Measurements from ENCODE around the gene PARVB. TPM values are rescaled to one million over a fixed set of nuclear protein-coding genes. Genes with fewer than 3 reads are reported as not detected.

The PARVB gene
- total RNA-seq, 1 donor from 2014 or later, result 91.7 TPM

DNA sequence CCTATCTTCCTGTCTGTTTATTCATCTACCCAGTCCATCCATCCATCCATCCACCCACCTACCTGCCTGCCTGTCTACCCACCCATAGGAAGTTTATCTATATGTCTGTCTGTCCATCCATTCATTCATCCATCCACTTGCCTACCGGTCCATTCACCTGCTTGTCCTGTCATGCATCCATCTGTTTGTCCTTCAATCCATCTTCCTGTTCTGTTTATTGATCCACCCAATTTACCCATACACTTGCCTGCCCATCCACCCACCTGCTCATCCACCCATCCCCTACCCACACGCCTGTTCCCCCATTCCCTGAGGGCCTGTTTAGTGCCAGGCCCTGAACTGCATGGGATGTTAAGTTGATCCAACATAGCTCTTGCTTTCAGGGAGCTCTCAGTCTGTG, 175.1 kb downstream of the PARVB start:
- Mint-ChIP-seq H3K4me1 (ENCODE audit: low read depth) (peaks cover 16% of the 10 kb centered on the region), H3K4me3 (no peak overlapping the region), H3K27ac (no peak overlapping the region), H3K9me3 (no peaks in the 10 kb centered on the region), H3K27me3 (ENCODE audit: insufficient read depth) (no peaks in the 10 kb centered on the region), H3K36me3 (ENCODE audit: low read depth) (peaks cover 35% of the 10 kb centered on the region)
- intact Hi-C loops (cut with micrococcal nuclease), result loop anchor here (10.0 kb wide), 2 partner anchors 136 to 426 kb away; no protein-coding TSS in a partner anchor
- DNase-seq (ENCODE audit: low spot score), result no peak

DNA sequence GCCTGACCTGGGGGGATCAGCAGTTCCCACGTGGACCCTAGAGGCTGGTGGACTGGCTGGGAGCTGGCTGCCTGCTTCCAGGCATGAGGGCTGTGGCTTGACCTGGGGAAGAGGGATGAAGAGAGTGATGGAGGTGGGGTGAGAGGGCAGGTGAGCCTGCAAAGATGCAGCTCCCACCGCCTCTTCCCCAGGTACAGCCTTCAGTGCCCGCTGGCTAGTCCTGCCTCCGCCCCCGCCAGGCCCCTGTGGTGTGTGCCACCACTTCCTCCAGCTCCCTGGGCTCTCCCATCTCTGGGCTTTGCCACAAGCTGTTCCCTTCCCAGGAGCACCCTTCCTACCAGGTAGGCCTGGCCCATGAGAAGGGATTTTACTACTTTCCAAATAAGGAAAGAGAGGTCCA, 175.8 kb downstream of the PARVB start:
- Mint-ChIP-seq H3K4me3 (no peak overlapping the region), H3K9me3 (no peaks in the 10 kb centered on the region), H3K27ac (no peak overlapping the region), H3K4me1 (ENCODE audit: low read depth) (peaks cover 9% of the 10 kb centered on the region), H3K27me3 (ENCODE audit: insufficient read depth) (no peaks in the 10 kb centered on the region), H3K36me3 (ENCODE audit: low read depth) (peaks cover 29% of the 10 kb centered on the region)
- no peak for DNase-seq (ENCODE audit: low spot score)
- intact Hi-C loops (cut with micrococcal nuclease), result loop anchor here (10.0 kb wide), 2 partner anchors 135 to 425 kb away; no protein-coding TSS in a partner anchor

DNA sequence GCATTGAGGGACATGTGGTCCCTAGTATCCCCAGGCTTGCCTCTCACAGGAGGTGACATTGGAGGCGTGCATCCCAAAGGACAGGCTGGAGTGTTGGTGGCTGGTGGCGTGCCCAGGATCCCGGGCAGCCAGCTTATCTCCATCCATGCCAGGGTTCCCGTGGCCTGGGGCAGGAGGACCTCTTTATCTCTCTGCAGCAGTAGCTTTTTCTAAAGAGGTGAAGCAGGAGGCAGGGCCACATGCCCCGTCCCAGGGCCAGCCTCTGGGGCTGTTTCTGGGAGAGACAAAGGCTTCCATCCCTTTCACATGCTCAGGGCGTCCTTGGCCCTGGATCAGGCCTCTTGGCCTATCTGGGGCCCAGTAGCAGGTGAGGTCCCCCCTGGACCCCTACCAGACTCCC, 176.3 kb downstream of the PARVB start:
- intact Hi-C loops (cut with micrococcal nuclease), result no loop called here
- peaks cover 9% of the 10 kb centered on the region for H3K4me1 Mint-ChIP-seq (ENCODE audit: low read depth)
- no peaks in the 10 kb centered on the region for H3K9me3 Mint-ChIP-seq

DNA sequence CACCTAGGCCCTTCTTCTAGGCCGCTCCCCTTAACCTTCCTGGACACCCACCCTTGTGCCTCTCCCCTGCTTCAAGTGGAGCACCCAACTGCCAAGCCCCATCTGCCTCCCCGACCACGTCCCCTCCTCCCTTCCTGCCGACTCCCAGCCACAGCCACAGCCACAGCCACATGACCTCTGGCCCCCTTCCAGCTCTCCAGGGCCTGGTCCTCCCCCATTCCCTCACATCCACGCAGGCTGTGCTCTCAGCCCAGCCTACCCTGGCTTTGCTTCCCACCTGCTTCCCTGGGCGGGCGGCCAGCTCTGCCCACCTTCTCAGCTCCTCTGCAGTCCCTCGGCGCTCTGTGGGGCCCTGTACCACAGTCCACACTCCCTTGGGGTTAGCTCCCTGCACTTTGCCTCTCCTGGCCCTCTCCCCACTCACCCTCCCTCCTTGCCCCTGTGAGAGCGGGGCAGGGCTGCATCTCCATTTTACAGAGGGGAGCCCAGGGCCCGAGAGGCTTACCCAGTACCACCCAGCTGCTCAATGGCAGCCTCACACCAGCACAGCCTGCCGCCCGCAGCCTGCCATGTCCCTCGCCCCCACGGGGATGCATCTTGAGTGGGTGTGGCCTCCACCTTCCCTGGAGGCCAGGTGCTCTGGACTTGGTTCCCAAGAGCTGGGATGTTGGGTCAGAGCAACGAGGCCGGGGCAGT, 176.9 kb downstream of the PARVB start:
- H3K27me3 Mint-ChIP-seq (ENCODE audit: insufficient read depth), result no peaks in the 10 kb centered on the region
- no peak overlapping the region for H3K27ac Mint-ChIP-seq
- H3K4me1 Mint-ChIP-seq (ENCODE audit: low read depth), result peaks cover 9% of the 10 kb centered on the region
- H3K9me3 Mint-ChIP-seq, result no peaks in the 10 kb centered on the region
- H3K36me3 Mint-ChIP-seq (ENCODE audit: low read depth), result peaks cover 27% of the 10 kb centered on the region
- no peak overlapping the region for H3K4me3 Mint-ChIP-seq
- DNase-seq (ENCODE audit: low spot score), result no peak
- intact Hi-C loops (cut with micrococcal nuclease), result no loop called here

More for the DNA sequence above, 176.3 kb downstream of the PARVB start:
- no peak overlapping the region for H3K27ac Mint-ChIP-seq
- DNase-seq (ENCODE audit: low spot score), result no peak
- peaks cover 27% of the 10 kb centered on the region for H3K36me3 Mint-ChIP-seq (ENCODE audit: low read depth)
- H3K4me3 Mint-ChIP-seq, result no peak overlapping the region
- H3K27me3 Mint-ChIP-seq (ENCODE audit: insufficient read depth), result no peaks in the 10 kb centered on the region

DNA sequence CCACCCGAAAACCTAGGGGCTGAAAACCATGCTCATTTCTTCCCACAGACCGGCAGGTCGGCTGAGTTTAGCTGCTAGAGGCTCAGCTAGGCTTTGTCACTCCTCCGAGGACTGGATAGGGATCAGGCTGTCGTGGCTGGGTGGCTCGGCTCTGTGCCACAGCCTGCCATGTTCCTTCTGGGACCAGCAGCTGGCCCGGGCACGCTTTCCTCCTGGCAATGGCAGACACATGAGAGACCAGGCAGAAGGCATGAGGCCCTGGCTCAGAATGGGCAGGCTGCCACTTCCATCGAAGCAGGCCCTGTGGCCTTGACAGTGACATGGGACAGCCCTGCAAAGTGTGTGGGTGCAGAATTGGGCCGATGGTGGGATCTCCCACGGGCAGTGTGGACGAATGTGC, 177.6 kb downstream of the PARVB start:
- peaks cover 9% of the 10 kb centered on the region for H3K4me1 Mint-ChIP-seq (ENCODE audit: low read depth)
- no peak for DNase-seq (ENCODE audit: low spot score)
- H3K9me3 Mint-ChIP-seq, result no peaks in the 10 kb centered on the region
- no peaks in the 10 kb centered on the region for H3K27me3 Mint-ChIP-seq (ENCODE audit: insufficient read depth)
- H3K36me3 Mint-ChIP-seq (ENCODE audit: low read depth), result peaks cover 27% of the 10 kb centered on the region
- no peak overlapping the region for H3K4me3 Mint-ChIP-seq
- no peak overlapping the region for H3K27ac Mint-ChIP-seq
- intact Hi-C loops (cut with micrococcal nuclease), result no loop called here

DNA sequence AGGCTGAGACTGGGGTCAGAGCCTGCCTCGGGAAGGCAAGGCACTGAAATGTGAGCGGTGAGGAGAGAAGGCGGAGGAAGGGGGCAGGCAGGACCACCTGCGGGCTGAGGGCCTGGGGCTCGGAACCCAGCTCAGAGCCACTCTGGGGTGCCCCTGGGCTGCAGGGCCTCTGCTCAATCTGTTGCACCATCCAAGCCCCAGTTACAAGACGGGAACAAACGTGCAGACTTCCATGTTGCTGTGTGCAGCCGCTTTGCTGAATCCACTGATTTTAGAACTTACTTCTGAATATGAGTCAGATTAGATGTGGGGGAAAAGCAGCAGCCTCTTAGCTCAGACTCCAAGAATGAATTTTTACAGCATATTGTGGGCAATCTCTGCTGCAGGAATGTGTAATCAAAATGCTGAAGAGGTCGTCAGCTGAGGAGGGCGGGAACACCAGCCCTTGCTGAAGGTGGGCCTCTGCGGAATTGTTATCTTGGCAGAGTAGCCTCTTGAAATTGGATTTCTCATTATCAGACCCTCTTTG, 178.2 kb downstream of the PARVB start:
- no peaks in the 10 kb centered on the region for H3K27me3 Mint-ChIP-seq (ENCODE audit: insufficient read depth)
- H3K36me3 Mint-ChIP-seq (ENCODE audit: low read depth), result peaks cover 27% of the 10 kb centered on the region
- peaks cover 9% of the 10 kb centered on the region for H3K4me1 Mint-ChIP-seq (ENCODE audit: low read depth)
- H3K27ac Mint-ChIP-seq, result no peak overlapping the region
- no peaks in the 10 kb centered on the region for H3K9me3 Mint-ChIP-seq
- intact Hi-C loops (cut with micrococcal nuclease), result no loop called here
- H3K4me3 Mint-ChIP-seq, result no peak overlapping the region
- DNase-seq (ENCODE audit: low spot score), result no peak

DNA sequence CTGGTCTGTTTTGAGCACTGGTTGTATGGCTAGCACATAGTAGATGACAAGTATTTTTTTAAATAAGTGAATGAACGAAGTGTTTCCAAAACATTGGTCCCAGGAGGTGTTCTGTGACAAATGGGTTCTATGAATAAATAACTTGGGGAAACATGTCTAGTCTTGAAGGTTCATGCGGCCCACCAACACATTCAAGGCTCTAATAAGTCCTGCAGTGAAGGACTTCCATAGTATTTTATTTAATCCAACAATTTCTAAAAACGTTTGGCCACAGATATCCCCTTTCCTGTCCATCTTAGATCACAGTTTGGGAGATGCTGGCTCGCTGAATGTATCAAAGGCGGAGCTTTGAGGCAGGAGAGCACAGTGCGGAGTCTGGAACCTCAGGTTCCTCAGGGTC, 179.1 kb downstream of the PARVB start:
- Mint-ChIP-seq H3K36me3 (ENCODE audit: low read depth) (peaks cover 28% of the 10 kb centered on the region), H3K27ac (no peak overlapping the region), H3K9me3 (no peaks in the 10 kb centered on the region), H3K4me1 (ENCODE audit: low read depth) (peaks cover 9% of the 10 kb centered on the region), H3K4me3 (no peak overlapping the region), H3K27me3 (ENCODE audit: insufficient read depth) (no peaks in the 10 kb centered on the region)
- intact Hi-C loops (cut with micrococcal nuclease), result no loop called here
- no peak for DNase-seq (ENCODE audit: low spot score)

DNA sequence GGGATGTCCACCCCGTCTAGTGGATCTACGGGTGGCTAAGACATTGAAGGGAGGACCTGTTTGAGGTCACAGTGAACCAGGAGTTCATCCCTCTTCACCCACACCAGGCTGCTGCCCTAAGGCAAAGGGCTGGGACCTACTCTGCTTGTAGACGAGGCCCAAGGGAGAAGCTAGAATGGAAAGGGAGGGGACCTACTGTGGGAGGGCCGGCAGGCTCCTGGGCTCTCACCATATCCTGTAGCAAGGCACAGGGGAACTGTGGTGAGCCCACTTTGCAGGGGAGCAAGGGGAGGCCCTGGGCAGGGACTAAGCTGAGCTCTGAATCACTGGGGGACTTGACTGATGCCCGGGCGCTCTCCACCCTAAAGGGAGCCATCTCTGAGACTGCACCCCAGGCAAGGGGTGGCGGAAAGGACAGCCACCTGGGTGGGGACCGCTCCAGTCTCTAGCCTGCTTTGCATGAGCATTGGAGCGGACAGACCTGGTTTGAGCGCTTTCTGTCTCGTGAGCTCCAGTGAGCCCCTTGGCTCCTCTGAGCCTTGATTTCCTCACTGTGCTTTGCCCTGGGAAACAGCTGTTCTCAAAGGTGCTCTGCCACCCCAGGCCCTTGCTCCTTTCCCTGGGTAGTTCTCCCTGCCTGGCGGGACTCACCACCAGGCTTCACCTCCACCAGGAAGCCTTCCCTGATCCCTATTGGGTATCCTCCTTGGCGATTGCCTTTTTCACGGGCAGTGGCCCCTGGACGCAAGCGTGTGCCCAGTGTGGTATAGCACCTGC, 180.8 kb downstream of the PARVB start:
- Mint-ChIP-seq H3K27ac (no peak overlapping the region), H3K4me3 (no peak overlapping the region), H3K36me3 (ENCODE audit: low read depth) (peaks cover 16% of the 10 kb centered on the region), H3K4me1 (ENCODE audit: low read depth) (peaks cover 9% of the 10 kb centered on the region), H3K9me3 (no peaks in the 10 kb centered on the region), H3K27me3 (ENCODE audit: insufficient read depth) (no peaks in the 10 kb centered on the region)
- intact Hi-C loops (cut with micrococcal nuclease), result no loop called here
- no peak for DNase-seq (ENCODE audit: low spot score)

DNA sequence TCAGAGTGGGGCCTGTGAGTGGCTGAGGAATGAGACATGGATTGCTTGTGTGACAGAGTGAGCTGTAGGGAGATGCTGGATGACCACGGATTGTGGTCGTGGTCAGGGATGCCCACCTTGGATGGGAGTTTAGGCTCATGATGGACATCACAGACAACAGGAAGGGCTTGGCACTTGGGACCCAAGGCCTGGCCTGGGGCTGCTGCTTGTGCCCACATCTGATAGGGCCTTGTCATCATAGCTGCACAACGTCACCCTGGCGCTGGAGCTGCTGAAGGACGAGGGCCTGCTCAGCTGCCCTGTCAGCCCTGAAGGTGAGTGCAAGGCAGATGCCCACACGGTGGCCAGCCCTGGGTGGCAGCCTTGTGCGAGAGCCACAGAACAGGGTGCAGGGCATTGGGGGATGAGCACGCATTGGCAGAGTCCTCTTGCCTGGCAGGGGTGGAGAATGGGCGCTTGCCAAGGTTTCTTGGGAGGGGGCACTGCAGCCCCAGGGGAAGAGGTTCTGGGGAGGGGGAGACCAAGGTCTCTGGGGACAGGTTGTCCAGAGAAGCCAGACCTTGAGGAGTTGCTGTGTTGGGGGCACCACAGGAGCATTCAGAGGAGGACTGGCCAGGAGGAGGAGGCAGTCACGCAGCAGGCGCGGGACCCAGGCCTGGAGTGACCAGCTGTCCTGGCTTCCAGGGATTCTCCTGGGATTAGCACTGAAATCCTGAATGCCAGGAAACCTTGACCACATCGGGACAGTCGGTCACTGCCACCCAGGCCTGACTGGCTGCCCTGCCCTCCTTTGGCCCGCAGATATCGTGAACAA, 181.6 kb downstream of the PARVB start:
- H3K4me1 Mint-ChIP-seq (ENCODE audit: low read depth), result peaks cover 1% of the 10 kb centered on the region
- H3K27ac Mint-ChIP-seq, result no peak overlapping the region
- intact Hi-C loops (cut with micrococcal nuclease), result no loop called here
- DNase-seq (ENCODE audit: low spot score), result no peak
- peaks cover 16% of the 10 kb centered on the region for H3K36me3 Mint-ChIP-seq (ENCODE audit: low read depth)
- H3K4me3 Mint-ChIP-seq, result no peak overlapping the region
- no peaks in the 10 kb centered on the region for H3K9me3 Mint-ChIP-seq
- H3K27me3 Mint-ChIP-seq (ENCODE audit: insufficient read depth), result no peaks in the 10 kb centered on the region

DNA sequence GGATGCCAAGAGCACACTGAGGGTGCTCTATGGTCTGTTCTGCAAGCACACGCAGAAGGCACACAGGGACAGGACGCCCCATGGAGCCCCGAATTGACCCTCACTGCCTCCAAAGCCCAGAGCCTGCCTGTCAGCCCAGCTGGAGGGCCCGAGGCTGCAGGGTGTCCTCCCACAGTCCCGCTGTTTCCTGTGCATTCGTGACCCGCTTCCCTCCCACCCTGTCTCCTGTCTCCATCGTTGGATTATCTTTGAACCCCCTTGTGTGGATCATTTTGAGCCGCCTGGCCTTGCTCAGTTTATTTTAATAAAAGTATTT, 182.2 kb downstream of the PARVB start:
- DNase-seq (ENCODE audit: low spot score), result no peak
- Mint-ChIP-seq H3K4me3 (no peak overlapping the region), H3K36me3 (ENCODE audit: low read depth) (peaks cover 16% of the 10 kb centered on the region), H3K4me1 (ENCODE audit: low read depth) (no peaks in the 10 kb centered on the region), H3K27me3 (ENCODE audit: insufficient read depth) (no peaks in the 10 kb centered on the region), H3K9me3 (no peaks in the 10 kb centered on the region), H3K27ac (no peak overlapping the region)
- intact Hi-C loops (cut with micrococcal nuclease), result no loop called here

DNA sequence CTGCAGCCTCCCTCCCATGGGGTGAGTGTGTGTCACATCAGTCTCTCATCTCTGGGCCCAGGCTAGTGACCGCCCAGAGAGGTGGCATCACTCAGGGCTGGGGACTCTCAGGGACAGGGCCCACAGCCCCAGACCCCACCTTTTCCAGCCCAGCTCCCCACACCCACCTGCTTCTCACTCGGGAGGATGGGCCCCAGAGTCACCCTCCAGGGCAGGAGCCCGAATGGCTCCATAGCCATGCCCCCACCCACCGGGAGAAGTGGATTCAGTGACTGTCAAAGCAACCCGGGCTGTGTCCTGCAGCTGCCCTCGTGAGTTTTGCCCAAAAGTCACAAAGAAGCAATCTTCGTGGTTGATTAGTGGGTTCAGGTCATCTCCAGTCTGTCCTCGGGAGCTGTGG, 182.6 kb downstream of the PARVB start:
- no peaks in the 10 kb centered on the region for H3K4me1 Mint-ChIP-seq (ENCODE audit: low read depth)
- DNase-seq (ENCODE audit: low spot score), result no peak
- H3K27ac Mint-ChIP-seq, result no peak overlapping the region
- intact Hi-C loops (cut with micrococcal nuclease), result no loop called here
- no peaks in the 10 kb centered on the region for H3K27me3 Mint-ChIP-seq (ENCODE audit: insufficient read depth)
- H3K4me3 Mint-ChIP-seq, result no peak overlapping the region
- no peaks in the 10 kb centered on the region for H3K9me3 Mint-ChIP-seq
- peaks cover 16% of the 10 kb centered on the region for H3K36me3 Mint-ChIP-seq (ENCODE audit: low read depth)

DNA sequence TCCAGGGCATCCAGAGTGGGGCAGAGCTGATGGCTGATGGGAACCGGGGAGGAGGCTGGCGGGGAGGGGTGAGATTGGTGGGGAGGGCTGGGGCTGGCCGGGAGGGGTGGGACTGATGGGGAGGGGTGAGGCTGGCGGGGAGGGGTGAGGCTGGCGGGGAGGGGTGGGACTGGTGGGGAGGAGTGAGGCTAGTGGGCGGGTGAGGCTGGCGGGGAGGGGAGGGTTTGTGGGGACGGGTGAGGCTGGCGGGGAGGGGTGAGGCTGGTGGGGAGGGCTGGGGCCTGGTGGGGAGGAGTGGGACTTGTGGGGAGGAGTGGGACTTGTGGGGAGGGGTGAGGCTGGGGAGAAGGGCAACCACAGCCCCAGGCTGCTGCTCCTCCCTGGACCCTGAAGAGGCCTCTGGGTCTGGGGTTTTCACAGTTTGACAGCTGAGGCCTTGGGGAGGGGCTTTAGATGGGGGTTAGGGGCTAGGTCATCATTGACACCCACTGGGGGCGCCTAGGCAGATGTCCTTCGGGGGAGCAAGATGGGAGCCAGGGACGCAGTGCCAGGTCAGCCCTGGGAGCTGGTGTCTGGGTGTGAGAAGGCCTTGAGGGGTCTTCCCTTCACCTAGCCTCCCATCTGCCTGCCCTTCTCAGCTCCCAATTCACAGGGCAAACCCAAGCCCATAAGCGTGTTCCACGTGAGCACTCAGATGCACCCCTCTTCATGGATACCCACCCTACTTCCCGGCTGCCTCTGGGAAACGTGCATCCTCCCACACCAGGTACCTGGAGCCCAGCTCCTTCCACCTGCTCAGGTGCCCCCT, 183.3 kb downstream of the PARVB start:
- H3K9me3 Mint-ChIP-seq, result no peaks in the 10 kb centered on the region
- no peaks in the 10 kb centered on the region for H3K4me1 Mint-ChIP-seq (ENCODE audit: low read depth)
- peaks cover 16% of the 10 kb centered on the region for H3K36me3 Mint-ChIP-seq (ENCODE audit: low read depth)
- no peak overlapping the region for H3K4me3 Mint-ChIP-seq
- no peak overlapping the region for H3K27ac Mint-ChIP-seq
- no peak for DNase-seq (ENCODE audit: low spot score)
- intact Hi-C loops (cut with micrococcal nuclease), result no loop called here
- H3K27me3 Mint-ChIP-seq (ENCODE audit: insufficient read depth), result no peaks in the 10 kb centered on the region

Measured in activated T-helper 1 cell treated with anti-CD3 and anti-CD28 coated beads, Interleukin-12 subunit alpha, Interleukin-12 subunit beta, Interleukin-2, Interleukin-4 antibody, amounts not matched to agents 30 ng/mL and 10 ng/mL and 1 ng/mL, durations not matched to agents 14 hours and 24 hours and 36 hours (primary cell).